IPS-20b (cell line): ENCODE measurements around the gene PPP1R13B.
"Not testable (repeated sequence)": the region's sequence is repeated elsewhere in the genome, so short reads cannot be mapped to it uniquely, and the experiment has no call there.

Source experiments
- H3K27ac ChIP-seq: one replicate; pipeline ENCODE4 v1.5.1; 2013; ENCODE audit warnings: low read length
- H3K27me3 ChIP-seq: 2 replicates; pipeline ENCODE4 v1.6.1; 2013; ENCODE audit warnings: mild to moderate bottlenecking, low read length, inconsistent platforms; ENCODE audit not compliant: insufficient read depth
- H3K36me3 ChIP-seq: 2 replicates; pipeline ENCODE4 v1.6.1; 2013; ENCODE audit warnings: low read depth, mild to moderate bottlenecking, inconsistent platforms, low read length, moderate library complexity; ENCODE audit not compliant: insufficient read depth
- H3K4me1 ChIP-seq: 2 replicates; pipeline ENCODE4 v1.6.1; 2013; ENCODE audit warnings: mild to moderate bottlenecking, control low read depth, inconsistent platforms, low read length, moderate library complexity; ENCODE audit not compliant: insufficient read depth
- H3K4me3 ChIP-seq: 2 replicates; pipeline ENCODE4 v1.5.1; 2013; ENCODE audit warnings: mild to moderate bottlenecking, low read length, inconsistent platforms
- H3K9ac ChIP-seq: 2 replicates; pipeline ENCODE4 v1.6.1; 2013; ENCODE audit warnings: low read depth, mild to moderate bottlenecking, inconsistent platforms, low read length, moderate library complexity
- H3K9me3 ChIP-seq: 2 replicates; pipeline ENCODE4 v1.6.1; 2013; ENCODE audit warnings: mild to moderate bottlenecking, low read depth, low read length, inconsistent platforms; ENCODE audit not compliant: insufficient read depth

PPP1R13B gene

GRCh38 chr14:103692871-103693270 is 154.5 kb downstream of the PPP1R13B start:
- no peak overlapping the region for H3K9ac ChIP-seq
- peaks cover 75% of the 10 kb centered on the region for H3K36me3 ChIP-seq

GRCh38 chr14:103692159-103692558 is 155.2 kb downstream of the PPP1R13B start:
- Histone ChIP-seq H3K36me3 (peaks cover 73% of the 10 kb centered on the region), H3K27ac (no peak overlapping the region), H3K9me3 (no peaks in the 10 kb centered on the region), H3K9ac (no peak overlapping the region), H3K27me3 (no peaks in the 10 kb centered on the region), H3K4me1 (0 out of 2 replicates have a peak, but pooled peaks cover 2% of the 10 kb centered on the region), H3K4me3 (no peak overlapping the region)

More at GRCh38 chr14:103692871-103693270, 154.5 kb downstream of the PPP1R13B start:
- H3K27ac ChIP-seq = no peak overlapping the region
- no peak overlapping the region for H3K4me3 ChIP-seq
- 0 out of 2 replicates have a peak, but pooled peaks cover 2% of the 10 kb centered on the region for H3K4me1 ChIP-seq
- no peaks in the 10 kb centered on the region for H3K9me3 ChIP-seq
- H3K27me3 ChIP-seq = no peaks in the 10 kb centered on the region

GRCh38 chr14:103691655-103692054 is 155.7 kb downstream of the PPP1R13B start:
- peaks cover 78% of the 10 kb centered on the region for H3K36me3 ChIP-seq
- not testable (repeated sequence) for H3K9ac ChIP-seq, H3K27me3 ChIP-seq, H3K4me3 ChIP-seq, H3K4me1 ChIP-seq, H3K9me3 ChIP-seq, H3K27ac ChIP-seq

GRCh38 chr14:103690332-103690731 is 157.0 kb downstream of the PPP1R13B start:
- Histone ChIP-seq H3K4me1 (0 out of 2 replicates have a peak, but pooled peaks cover 2% of the 10 kb centered on the region), H3K9me3 (no peaks in the 10 kb centered on the region), H3K27me3 (no peaks in the 10 kb centered on the region), H3K27ac (no peak overlapping the region), H3K4me3 (no peak overlapping the region), H3K36me3 (peaks cover 81% of the 10 kb centered on the region), H3K9ac (no peak overlapping the region)

DNA sequence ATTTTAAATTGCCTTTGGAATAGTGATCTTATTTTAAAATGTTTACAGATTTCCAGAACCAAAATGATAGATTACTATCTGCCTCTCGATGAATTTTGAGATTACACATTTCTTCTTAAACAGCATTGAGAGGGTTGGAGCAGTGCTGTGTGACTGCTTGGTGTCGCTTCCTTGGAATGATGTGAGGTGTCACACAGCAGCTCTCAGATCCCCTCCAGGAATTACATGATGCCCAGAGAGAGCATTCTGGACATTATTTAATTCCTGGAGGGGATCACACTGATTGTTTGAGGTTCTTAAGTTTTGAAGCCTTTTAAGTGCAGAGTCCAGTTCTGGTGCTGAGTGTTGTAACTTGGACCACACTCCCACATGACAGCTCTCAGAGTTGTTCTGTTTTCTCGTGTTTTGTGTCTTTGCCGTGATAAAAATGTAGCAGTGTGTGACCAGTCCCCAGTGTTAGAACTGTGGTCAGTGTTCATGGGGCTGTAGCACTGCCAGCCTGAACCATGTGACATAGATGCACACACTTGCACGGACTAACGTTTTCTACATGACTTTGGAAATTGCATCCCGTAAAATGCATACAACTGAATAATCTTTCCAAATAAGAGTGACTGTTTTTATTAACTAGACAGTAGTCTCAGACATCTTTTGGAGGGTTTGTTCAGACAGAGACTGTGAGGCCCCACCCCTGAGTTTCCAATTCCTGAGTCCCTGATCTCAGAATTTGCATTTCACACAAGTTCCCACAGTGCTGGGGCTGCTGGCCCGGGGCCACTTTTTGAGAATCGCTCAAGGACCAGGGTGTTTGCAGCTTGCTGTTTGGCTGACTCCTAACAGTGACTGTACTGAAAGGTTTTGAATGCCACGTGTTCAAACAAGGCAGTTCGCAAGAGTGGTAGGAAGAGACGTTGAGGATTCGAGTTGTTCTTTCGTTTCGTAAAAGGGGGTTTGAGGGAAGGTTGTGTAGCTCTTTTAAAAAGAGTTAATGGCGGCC is 158.2 kb downstream of the PPP1R13B start:
- H3K36me3 ChIP-seq = peaks cover 84% of the 10 kb centered on the region
- H3K27me3 ChIP-seq = no peaks in the 10 kb centered on the region
- H3K27ac ChIP-seq = no peak overlapping the region
- H3K4me1 ChIP-seq = 0 out of 2 replicates have a peak, but pooled peaks cover 2% of the 10 kb centered on the region
- no peaks in the 10 kb centered on the region for H3K9me3 ChIP-seq
- H3K9ac ChIP-seq = no peak overlapping the region
- H3K4me3 ChIP-seq = no peak overlapping the region

- Histone ChIP-seq H3K4me3 (no peak overlapping the region), H3K36me3 (peaks cover 84% of the 10 kb centered on the region), H3K9ac (no peak overlapping the region), H3K27me3 (no peaks in the 10 kb centered on the region), H3K9me3 (no peaks in the 10 kb centered on the region), H3K27ac (no peak overlapping the region), H3K4me1 (0 out of 2 replicates have a peak, but pooled peaks cover 2% of the 10 kb centered on the region)
These were observed 158.9 kb downstream of the PPP1R13B start for GRCh38 chr14:103688441-103688840.

- Histone ChIP-seq H3K9me3 (no peaks in the 10 kb centered on the region), H3K9ac (no peak overlapping the region), H3K4me1 (0 out of 2 replicates have a peak, but pooled peaks cover 2% of the 10 kb centered on the region), H3K27ac (no peak overlapping the region), H3K36me3 (peaks cover 84% of the 10 kb centered on the region), H3K4me3 (no peak overlapping the region), H3K27me3 (no peaks in the 10 kb centered on the region)
These were observed 159.7 kb downstream of the PPP1R13B start for GRCh38 chr14:103687712-103688111.

DNA sequence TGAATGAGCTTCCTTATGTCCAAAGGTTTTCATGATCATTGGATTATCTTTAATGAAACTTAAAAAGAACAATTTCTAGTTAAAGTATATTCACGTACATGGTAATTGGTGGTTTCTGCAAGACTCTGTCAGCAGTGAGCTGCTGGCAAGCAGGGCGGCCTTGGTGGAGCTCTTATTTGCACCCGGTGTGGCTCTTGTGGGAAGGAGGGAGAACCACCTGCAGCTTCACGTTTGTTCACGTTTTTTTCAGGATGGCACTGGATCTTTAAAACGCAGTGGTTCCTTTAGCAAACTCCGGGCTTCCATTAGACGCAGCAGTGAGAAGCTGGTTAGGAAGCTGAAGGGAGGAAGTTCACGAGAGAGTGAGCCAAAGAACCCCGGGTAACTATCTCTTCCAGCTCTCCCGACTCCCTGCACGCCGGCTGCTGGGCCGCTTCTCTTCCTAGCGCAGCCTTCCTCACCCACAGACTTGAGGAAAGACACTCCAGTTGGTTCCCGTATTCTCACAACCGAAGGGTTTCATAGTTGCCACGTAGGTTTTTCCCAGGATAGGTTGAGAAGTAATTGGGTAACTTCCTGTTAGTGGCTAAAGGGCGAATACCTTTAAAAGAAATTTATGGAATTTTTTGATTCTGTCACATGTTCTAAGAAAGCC is 160.4 kb downstream of the PPP1R13B start:
- peaks cover 78% of the 10 kb centered on the region for H3K36me3 ChIP-seq
- no peak overlapping the region for H3K9ac ChIP-seq
- H3K9me3 ChIP-seq = no peaks in the 10 kb centered on the region
- no peak overlapping the region for H3K27ac ChIP-seq
- no peak overlapping the region for H3K4me3 ChIP-seq
- H3K4me1 ChIP-seq = 0 out of 2 replicates have a peak, but pooled peaks cover 2% of the 10 kb centered on the region
- no peaks in the 10 kb centered on the region for H3K27me3 ChIP-seq

GRCh38 chr14:103685276-103686211 is 161.8 kb downstream of the PPP1R13B start:
- no peaks in the 10 kb centered on the region for H3K9me3 ChIP-seq
- H3K9ac ChIP-seq = no peak overlapping the region
- no peak overlapping the region for H3K27ac ChIP-seq
- no peaks in the 10 kb centered on the region for H3K27me3 ChIP-seq
- H3K4me3 ChIP-seq = no peak overlapping the region
- peaks cover 87% of the 10 kb centered on the region for H3K36me3 ChIP-seq
- H3K4me1 ChIP-seq = 0 out of 2 replicates have a peak, but pooled peaks cover 2% of the 10 kb centered on the region

DNA sequence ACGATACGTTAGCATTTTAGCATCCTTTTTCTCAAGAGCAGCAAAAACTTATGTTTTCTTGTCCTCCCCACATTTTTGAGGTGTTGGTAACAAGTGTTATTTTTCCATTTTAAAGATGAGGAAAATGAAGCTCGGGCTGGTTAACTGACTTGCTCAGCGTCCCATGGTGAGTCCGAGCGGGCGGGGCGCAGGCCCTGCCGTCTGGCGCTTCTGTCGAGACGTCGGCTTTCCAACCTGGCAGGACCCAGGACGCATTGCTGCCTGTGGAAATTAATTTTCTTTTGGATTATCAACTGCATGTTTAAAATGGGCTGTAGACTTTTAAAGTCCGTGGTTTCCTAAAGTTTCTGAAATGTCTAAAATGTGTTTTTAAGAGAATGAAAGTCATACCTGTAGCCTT is 162.5 kb downstream of the PPP1R13B start:
- Histone ChIP-seq H3K4me3 (no peak overlapping the region), H3K27ac (no peak overlapping the region), H3K27me3 (no peaks in the 10 kb centered on the region), H3K9me3 (no peaks in the 10 kb centered on the region), H3K36me3 (peaks cover 89% of the 10 kb centered on the region), H3K4me1 (0 out of 2 replicates have a peak, but pooled peaks cover 2% of the 10 kb centered on the region), H3K9ac (no peak overlapping the region)

- peaks cover 91% of the 10 kb centered on the region for H3K36me3 ChIP-seq
- H3K27ac ChIP-seq = no peak overlapping the region
- no peaks in the 10 kb centered on the region for H3K27me3 ChIP-seq
- H3K4me1 ChIP-seq = 0 out of 2 replicates have a peak, but pooled peaks cover 2% of the 10 kb centered on the region
- H3K9me3 ChIP-seq = no peaks in the 10 kb centered on the region
- no peak overlapping the region for H3K4me3 ChIP-seq
- H3K9ac ChIP-seq = no peak overlapping the region
These were observed 162.9 kb downstream of the PPP1R13B start for GRCh38 chr14:103684471-103684870.
